H1 (cell line): ENCODE measurements around the gene INPP5F. TPM values are rescaled to one million over a fixed set of nuclear protein-coding genes. Genes with fewer than 3 reads are reported as not detected.

ENCODE experiments used
- CTCF ChIA-PET: fragments of 300-600 bp; sonication (Branson Sonifier 250); formaldehyde crosslinking; loops from one replicate; lab custom pipeline; 2021; ENCODE audit not compliant: partially characterized antibody; lab: Charles Lee
- POLR2A ChIA-PET: fragments of 300-600 bp; sonication (Branson Sonifier 250); formaldehyde crosslinking; loops from one replicate; lab custom pipeline; 2021; ENCODE audit warnings: inconsistent platforms; ENCODE audit not compliant: partially characterized antibody; lab: Charles Lee
- DNase-seq, 2 experiments: peaks; one replicate each; pipeline versions ENCODE4 v3.0.0 to v3.0.0-alpha.2; 2010 to 2022; ENCODE audit warnings: low spot score in 2 of 2, low read depth in 1 of 2, mixed read lengths in 1 of 2
- FAIRE-seq: peaks from 2 replicates; lab custom pipeline; 2011; peaks lifted over from hg19 to GRCh38; lab: Jason Lieb, UNC
- H2AFZ ChIP-seq: 2 replicates; pipeline ENCODE4 v1.8.1; 2012; ENCODE audit warnings: low read length, inconsistent platforms
- H2AK5ac ChIP-seq: 2 replicates; pipeline ENCODE4 v1.6.1; 2013; ENCODE audit warnings: low read depth, low read length
- H2BK120ac ChIP-seq: replicated peaks from 2 replicates; pipeline ENCODE3; 2013; ENCODE audit warnings: low read depth, low read length, inconsistent platforms
- H2BK12ac ChIP-seq: 2 replicates; pipeline ENCODE4 v1.6.1; 2013; ENCODE audit warnings: low read depth, low read length
- H2BK15ac ChIP-seq: 2 replicates; pipeline ENCODE4 v1.6.1; 2013; ENCODE audit warnings: low read length
- H2BK20ac ChIP-seq: 2 replicates; pipeline ENCODE4 v1.6.1; 2013; ENCODE audit warnings: low read length
- H2BK5ac ChIP-seq: 2 replicates; pipeline ENCODE4 v1.6.1; 2013; ENCODE audit warnings: low read depth, low read length
- H3K14ac ChIP-seq: 2 replicates; pipeline ENCODE4 v1.6.1; 2013; ENCODE audit warnings: inconsistent platforms; ENCODE audit not compliant: insufficient read length
- H3K18ac ChIP-seq: 2 replicates; pipeline ENCODE4 v1.6.1; 2013; ENCODE audit warnings: low read length; ENCODE audit errors: extremely low read depth
- H3K23ac ChIP-seq: 2 replicates; pipeline ENCODE4 v1.6.1; 2013; ENCODE audit warnings: inconsistent platforms; ENCODE audit not compliant: insufficient read length
- H3K23me2 ChIP-seq: 2 replicates; pipeline ENCODE4 v1.6.1; 2013; ENCODE audit warnings: low read depth, low read length
- H3K27ac ChIP-seq: 2 replicates; pipeline ENCODE4 v1.6.1; 2011; ENCODE audit warnings: low read depth, low read length, inconsistent platforms
- H3K27me3 ChIP-seq, 4 experiments: replicated peaks in 1 of 4; 1 replicate in 1 of 4; 2 replicates in 3 of 4; pipeline versions ENCODE4 v1.6.1 to v1.8.1; 2011 to 2013; ENCODE audit warnings: low read length in 3 of 4, mild to moderate bottlenecking in 3 of 4, inconsistent platforms in 2 of 4, mixed read lengths in 2 of 4, moderate library complexity in 1 of 4; ENCODE audit not compliant: control insufficient read depth in 3 of 4, insufficient read depth in 3 of 4; ENCODE audit errors: extremely low read depth in 1 of 4
- H3K36me3 ChIP-seq, 4 experiments: 2 replicates each; pipeline versions ENCODE4 v1.6.1 to v1.8.1; 2011 to 2013; ENCODE audit warnings: mild to moderate bottlenecking in 4 of 4, low read length in 3 of 4, moderate library complexity in 2 of 4, control low read depth in 1 of 4, inconsistent platforms in 1 of 4; ENCODE audit not compliant: insufficient read depth in 4 of 4, control insufficient read depth in 2 of 4
- H3K4ac ChIP-seq: replicated peaks from 2 replicates; pipeline ENCODE3; 2013; ENCODE audit warnings: low read length, low read depth, mixed read lengths, inconsistent platforms; ENCODE audit not compliant: insufficient read length
- H3K4me1 ChIP-seq, 4 experiments: replicated peaks in 1 of 4; 1 replicate in 1 of 4; 2 replicates in 3 of 4; pipeline versions ENCODE4 v1.6.1 to v1.8.1; 2011 to 2013; ENCODE audit warnings: low read length in 3 of 4, inconsistent platforms in 2 of 4, mixed read lengths in 1 of 4; ENCODE audit not compliant: insufficient read depth in 4 of 4, control insufficient read depth in 3 of 4
- H3K4me2 ChIP-seq, 2 experiments: 2 replicates each; pipeline versions ENCODE4 v1.6.1 to v1.8.1; 2011 to 2013; ENCODE audit warnings: low read depth in 2 of 2, low read length in 2 of 2, control low read depth in 1 of 2, inconsistent platforms in 1 of 2, mild to moderate bottlenecking in 1 of 2; ENCODE audit not compliant: insufficient read depth in 1 of 2
- H3K4me3 ChIP-seq, 4 experiments: fragments of 200-600, 300-600 bp in 1 of 4; sonication (generic), shearing (Covaris generic), sonication (Bioruptor Twin) in 1 of 4; 2 replicates each; pipeline versions ENCODE4 v1.5.1 to v1.8.1; 2011 to 2016; ENCODE audit warnings: low read length in 4 of 4, low read depth in 3 of 4, control low read depth in 2 of 4, inconsistent platforms in 2 of 4, mild to moderate bottlenecking in 2 of 4, mixed read lengths in 1 of 4, moderate library complexity in 1 of 4; ENCODE audit not compliant: insufficient read depth in 2 of 4; ENCODE audit errors: extremely low read depth in 1 of 4
- H3K56ac ChIP-seq: replicated peaks from 2 replicates; pipeline ENCODE3; 2013; ENCODE audit warnings: low read depth, mild to moderate bottlenecking, mixed read lengths, low read length, inconsistent platforms; ENCODE audit not compliant: insufficient read length
- H3K79me1 ChIP-seq: 2 replicates; pipeline ENCODE4 v1.6.1; 2013; ENCODE audit warnings: low read depth, low read length, control low read depth
- H3K79me2 ChIP-seq, 2 experiments: 2 replicates each; pipeline versions ENCODE4 v1.6.1 to v1.8.1; 2012 to 2013; ENCODE audit warnings: low read length in 2 of 2, mild to moderate bottlenecking in 2 of 2, inconsistent platforms in 1 of 2; ENCODE audit not compliant: insufficient read depth in 2 of 2, control insufficient read depth in 1 of 2
- H3K9ac ChIP-seq, 4 experiments: replicated peaks in 1 of 4; 1 replicate in 1 of 4; 2 replicates in 3 of 4; pipeline versions ENCODE4 v1.6.1 to v1.8.1; 2011 to 2013; ENCODE audit warnings: low read depth in 3 of 4, low read length in 3 of 4, control low read depth in 2 of 4, mild to moderate bottlenecking in 2 of 4, moderate library complexity in 2 of 4, inconsistent platforms in 1 of 4; ENCODE audit errors: extremely low read depth in 1 of 4
- H3K9me3 ChIP-seq, 2 experiments: 2 replicates each; pipeline versions ENCODE4 v1.6.1 to v1.8.1; 2012 to 2013; ENCODE audit warnings: mild to moderate bottlenecking in 2 of 2, moderate library complexity in 2 of 2, control low read depth in 1 of 2, inconsistent platforms in 1 of 2, low read depth in 1 of 2, low read length in 1 of 2, mixed read lengths in 1 of 2; ENCODE audit not compliant: insufficient read depth in 2 of 2
- H4K20me1 ChIP-seq, 2 experiments: replicated peaks in 1 of 2; 2 replicates each; pipeline versions ENCODE3 to v1.8.1; 2011 to 2013; ENCODE audit warnings: inconsistent platforms in 2 of 2, low read length in 2 of 2, mild to moderate bottlenecking in 1 of 2; ENCODE audit not compliant: insufficient read depth in 2 of 2, control insufficient read depth in 1 of 2
- H4K5ac ChIP-seq: 2 replicates; pipeline ENCODE4 v1.6.1; 2013; ENCODE audit warnings: low read length, low read depth, mixed read lengths, inconsistent platforms; ENCODE audit not compliant: insufficient read length
- H4K8ac ChIP-seq: 2 replicates; pipeline ENCODE4 v1.8.0; 2013; ENCODE audit warnings: mild to moderate bottlenecking, moderate library complexity, low read length, inconsistent platforms; ENCODE audit not compliant: insufficient read depth; ENCODE audit errors: extremely low read depth
- H4K91ac ChIP-seq: replicated peaks from 2 replicates; pipeline ENCODE3; 2013; ENCODE audit warnings: low read length, mixed read lengths, inconsistent platforms; ENCODE audit not compliant: insufficient read length
- BACH1 ChIP-seq: IDR thresholded peaks from 2 replicates; pipeline ENCODE4 v1.6.1; 2012; ENCODE audit warnings: low read length, improper control_type of control experiment
- CHD1 ChIP-seq: IDR thresholded peaks from 2 replicates; pipeline ENCODE4 v1.6.1; 2012; ENCODE audit warnings: low read depth, low read length, improper control_type of control experiment
- CHD2 ChIP-seq: IDR thresholded peaks from 2 replicates; pipeline ENCODE4 v1.6.1; 2012; ENCODE audit warnings: low read length, improper control_type of control experiment
- EGR1 ChIP-seq: IDR thresholded peaks from 2 replicates; pipeline ENCODE4 v1.6.1; 2011; ENCODE audit warnings: low read depth, low read length, borderline replicate concordance
- FOSL1 ChIP-seq: IDR thresholded peaks from 2 replicates; pipeline ENCODE4 v1.6.1; 2011; ENCODE audit warnings: mild to moderate bottlenecking, low read depth, low read length, moderate library complexity; ENCODE audit not compliant: insufficient read depth
- GABPA ChIP-seq: IDR thresholded peaks from 2 replicates; pipeline ENCODE4 v1.6.1; 2011; ENCODE audit warnings: mild to moderate bottlenecking, low read length, moderate library complexity, borderline replicate concordance; ENCODE audit not compliant: insufficient read depth
- NANOG ChIP-seq: IDR thresholded peaks from 2 replicates; pipeline ENCODE4 v1.6.1; 2011; ENCODE audit warnings: low read length, low read depth, mild to moderate bottlenecking, inconsistent platforms; ENCODE audit not compliant: insufficient read depth, poor library complexity, severe bottlenecking
- RBBP5 ChIP-seq: IDR thresholded peaks from 2 replicates; pipeline ENCODE4 v1.7.1; 2012; ENCODE audit warnings: low read depth, mild to moderate bottlenecking, inconsistent platforms, low read length, moderate library complexity, borderline replicate concordance
- RNF2 ChIP-seq: fragments of 200-900, 300-1000 bp; sonication (generic); IDR thresholded peaks from 2 replicates; pipeline ENCODE4 v1.7.1; 2016; ENCODE audit warnings: borderline replicate concordance, low read depth, mild to moderate bottlenecking, antibody characterized with exemption, low read length; ENCODE audit not compliant: poor library complexity, severe bottlenecking; ENCODE audit errors: missing control alignments
- RXRA ChIP-seq: IDR thresholded peaks from 2 replicates; pipeline ENCODE4 v1.6.1; 2011; ENCODE audit warnings: low read depth, mild to moderate bottlenecking, low read length, moderate library complexity; ENCODE audit not compliant: insufficient read depth
- SP4 ChIP-seq: IDR thresholded peaks from 2 replicates; pipeline ENCODE4 v1.6.1; 2012; ENCODE audit warnings: low read length, inconsistent platforms
- TEAD4 ChIP-seq: IDR thresholded peaks from 2 replicates; pipeline ENCODE4 v1.6.1; 2012; ENCODE audit warnings: low read depth, low read length, inconsistent platforms, mixed read lengths
- YY1 ChIP-seq: IDR thresholded peaks from 2 replicates; pipeline ENCODE4 v1.6.1; 2011; ENCODE audit warnings: low read depth, mild to moderate bottlenecking, low read length
- WGBS, 2 experiments: shearing (Covaris generic) in 1 of 2; methylation state at CpG; one replicate each; pipeline versions ENCODE4 v1.1.6 to v1.1.7; 2013 to 2015; ENCODE audit warnings: low lambda C conversion rate in 2 of 2, mixed read lengths in 2 of 2, inconsistent platforms in 1 of 2, low coverage in 1 of 2, missing lambda C conversion rate in 1 of 2; ENCODE audit not compliant: insufficient replicate concordance in 2 of 2, insufficient coverage in 1 of 2, insufficient read length in 1 of 2; ENCODE audit errors: extremely low coverage in 1 of 2, missing lambda C conversion rate in 1 of 2; 5-methylcytosine and 5-hydroxymethylcytosine counted together
- polyA plus RNA-seq, 7 experiments: library from polyadenylated mRNA; depleted of rRNA in 3 of 7; stranded (reverse) in 5 of 7; unstranded in 2 of 7; fragments of >200 nt in 5 of 7; fragments of 200-250 nt in 2 of 7; gene quantifications; 1 replicate in 5 of 7; 2 replicates in 1 of 7; 4 replicates in 1 of 7; pipeline versions ENCODE4 v1.2.1 to v1.2.3, GENCODE V29; 2011 to 2013; ENCODE audit warnings: missing spikeins in 2 of 7, mixed read lengths in 2 of 7
- total RNA-seq: library from RNA; stranded (reverse); fragmentation: NEBNext Ultra II Directional; extraction: Animal tissue kit (Norgen Biotek cat#: 25700); gene quantifications from 2 replicates; pipeline ENCODE4 v1.2.1, GENCODE V29; 2021
- TF ChIP-seq, protein P1 (sequence below): IDR thresholded peaks from 2 replicates; pipeline ENCODE4 v1.6.1; 2011; ENCODE audit warnings: low read length, improper control_type of control experiment

The INPP5F gene
- total and polyA plus RNA-seq, 2 of the 8 experiments (the other 6 are each of a cell fraction or from before 2014, with no cell fraction given), result 50.1 to 101 TPM

DNA sequence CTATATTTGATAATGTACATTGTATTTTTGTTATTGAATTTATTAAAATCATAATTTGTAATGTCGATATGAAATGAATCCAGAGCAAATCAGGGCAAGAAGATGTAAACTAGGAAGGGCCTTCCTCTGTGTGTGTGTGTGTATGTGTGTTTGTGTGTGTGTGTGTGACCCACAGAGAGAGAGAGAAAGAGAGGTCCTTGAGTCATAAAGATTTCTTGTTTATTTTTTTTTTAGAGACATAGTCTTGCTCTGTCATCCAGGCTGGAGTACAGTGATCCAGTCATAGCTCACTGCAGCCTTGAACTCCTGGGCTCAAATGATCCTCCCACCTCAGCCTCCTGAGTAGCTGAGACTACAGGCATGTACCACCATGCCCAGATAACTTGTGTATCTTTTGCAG is 50.7 kb downstream of the INPP5F start:
- CTCF ChIA-PET, result interaction anchor here (1.4 kb wide), 1 partner anchor 26 kb away, joined by 4 read pairs; no protein-coding TSS in a partner anchor
- 78% methylated on average over 1 of the region's 1 CpG; no CpG with 5 or more reads in 1 of the 2 experiments for WGBS, 2 experiments
- no peak overlapping the region for H3K4ac ChIP-seq
- H2BK120ac ChIP-seq, result no peak overlapping the region
- H2BK12ac ChIP-seq, result no peak overlapping the region
- no peak overlapping the region for H3K14ac ChIP-seq
- H3K27ac ChIP-seq, result no peak overlapping the region
- H3K79me2 ChIP-seq, result no peaks in the 10 kb centered on the region
- H3K18ac ChIP-seq, result no peak overlapping the region
- no peaks in the 10 kb centered on the region for H3K4me1 ChIP-seq
- no peak overlapping the region for H4K91ac ChIP-seq
- H4K20me1 ChIP-seq, result no peaks in the 10 kb centered on the region
- no peak overlapping the region for H2AK5ac ChIP-seq
- no peak overlapping the region for H2BK15ac ChIP-seq
- no peak overlapping the region for H2AFZ ChIP-seq
- FAIRE-seq (no peak), DNase-seq (no peak)
- H2BK20ac ChIP-seq, result no peak overlapping the region
- no peak overlapping the region for H2BK5ac ChIP-seq
- no peak overlapping the region for H3K4me2 ChIP-seq
- H4K8ac ChIP-seq, result no peak overlapping the region
- H3K79me1 ChIP-seq, result no peaks in the 10 kb centered on the region; the same call in 1 of the 2 replicates
- no peak overlapping the region for H4K5ac ChIP-seq
- POLR2A ChIA-PET, result no interaction called here
- H3K56ac ChIP-seq, result no peak overlapping the region
- H3K23me2 ChIP-seq, result no peaks in the 10 kb centered on the region
- H3K23ac ChIP-seq, result no peak overlapping the region
- no peaks in the 10 kb centered on the region for H3K36me3 ChIP-seq
- no peaks in the 10 kb centered on the region for H3K9me3 ChIP-seq
- no peak overlapping the region for H3K9ac ChIP-seq
- no peaks in the 10 kb centered on the region for H3K27me3 ChIP-seq
- no peak overlapping the region for H3K4me3 ChIP-seq
- TF ChIP-seq CHD2, result no peak
- no peak for TF ChIP-seq NANOG
- no peak for TF ChIP-seq CHD1
- no peak for TF ChIP-seq SP4
- no peak for TF ChIP-seq GABPA
- TF ChIP-seq RXRA, result no peak
- TF ChIP-seq, protein P1, sequence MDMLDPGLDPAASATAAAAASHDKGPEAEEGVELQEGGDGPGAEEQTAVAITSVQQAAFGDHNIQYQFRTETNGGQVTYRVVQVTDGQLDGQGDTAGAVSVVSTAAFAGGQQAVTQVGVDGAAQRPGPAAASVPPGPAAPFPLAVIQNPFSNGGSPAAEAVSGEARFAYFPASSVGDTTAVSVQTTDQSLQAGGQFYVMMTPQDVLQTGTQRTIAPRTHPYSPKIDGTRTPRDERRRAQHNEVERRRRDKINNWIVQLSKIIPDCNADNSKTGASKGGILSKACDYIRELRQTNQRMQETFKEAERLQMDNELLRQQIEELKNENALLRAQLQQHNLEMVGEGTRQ, result no peak
- TF ChIP-seq BACH1, result no peak
- TF ChIP-seq TEAD4, result no peak
- no peak for TF ChIP-seq FOSL1
- TF ChIP-seq RNF2, result no peak
- no peak for TF ChIP-seq RBBP5
- no peak for TF ChIP-seq YY1
- no peak for TF ChIP-seq EGR1
